GM18873 (cell line): Measurements from ENCODE around the gene CPPED1.
"Not testable (repeated sequence)": the region's sequence is repeated elsewhere in the genome, so short reads cannot be mapped to it uniquely, and the experiment has no call there.

Experiments
- ATAC-seq: cut with Tn5 transposase; IDR thresholded peaks from one replicate; pipeline ENCODE4 v1.9.1; 2021; ENCODE audit warnings: mild to moderate bottlenecking, moderate library complexity, moderate number of reproducible peaks; ENCODE audit not compliant: unreplicated experiment, low FRiP score

The CPPED1 gene

DNA sequence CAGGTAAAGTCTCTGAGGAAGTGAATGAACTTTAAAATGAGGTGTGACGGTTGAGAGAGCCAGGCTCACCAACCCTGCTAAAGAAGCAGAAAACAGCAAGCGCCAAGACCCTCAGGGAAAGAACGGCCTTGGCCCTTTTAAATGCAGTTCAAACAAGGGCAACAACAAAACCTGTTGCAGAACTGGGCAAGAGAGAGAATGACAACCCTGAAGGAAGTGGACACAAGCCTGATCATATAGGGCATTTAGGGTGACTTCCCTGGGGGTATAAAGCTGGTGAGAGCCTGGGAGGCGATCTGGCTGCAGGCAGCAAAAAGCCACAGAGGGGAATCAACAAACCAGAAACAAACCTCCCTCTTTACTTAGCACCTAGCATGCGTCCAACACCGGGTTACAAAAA is 1.0 kb downstream of the CPPED1 start:
- ATAC-seq = no peak

DNA sequence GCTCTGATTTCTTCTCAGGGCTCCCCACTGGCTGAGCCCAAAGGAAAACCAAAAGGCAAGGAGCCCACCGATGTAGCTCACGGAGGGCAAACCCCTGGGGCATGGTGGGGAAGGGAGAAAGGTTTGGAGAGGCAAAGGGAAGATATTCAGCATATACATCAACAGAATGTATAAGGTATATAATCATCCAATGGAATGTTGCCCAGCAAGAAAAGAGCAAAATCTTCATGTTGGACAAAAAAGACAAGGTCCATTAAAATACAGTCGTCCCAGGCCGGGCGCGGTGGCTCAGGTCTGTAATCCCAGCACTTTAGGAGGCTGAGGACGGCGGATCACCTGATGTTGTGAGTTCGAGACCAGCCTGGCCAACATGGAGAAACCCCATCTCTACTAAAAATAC is 1.6 kb downstream of the CPPED1 start:
- no peak for ATAC-seq

DNA sequence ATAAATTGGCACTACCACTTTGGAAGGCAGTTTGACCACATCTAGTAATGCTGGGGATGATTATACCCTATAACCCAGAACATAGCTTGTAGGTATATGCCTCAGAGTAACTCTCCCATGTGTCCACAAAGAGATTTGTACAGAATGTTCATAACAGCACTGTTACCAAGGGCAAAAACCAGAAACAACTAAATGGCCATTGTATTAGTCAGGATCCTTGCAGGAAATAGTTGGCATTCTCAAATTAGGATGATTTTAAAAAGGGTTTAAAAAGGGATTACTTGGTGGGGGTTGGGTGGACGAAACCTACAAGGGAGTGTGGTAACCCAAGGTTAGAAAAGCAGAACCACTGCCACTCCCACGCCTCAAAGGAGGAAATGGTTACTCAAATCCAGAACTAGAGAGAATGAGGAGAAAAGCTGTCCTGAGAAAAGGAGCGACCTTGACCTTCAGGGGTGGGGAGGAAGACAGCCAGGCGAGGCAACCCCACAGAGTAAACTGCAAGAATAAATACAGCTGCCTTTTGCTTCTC is 2.1 kb downstream of the CPPED1 start:
- no peak for ATAC-seq

DNA sequence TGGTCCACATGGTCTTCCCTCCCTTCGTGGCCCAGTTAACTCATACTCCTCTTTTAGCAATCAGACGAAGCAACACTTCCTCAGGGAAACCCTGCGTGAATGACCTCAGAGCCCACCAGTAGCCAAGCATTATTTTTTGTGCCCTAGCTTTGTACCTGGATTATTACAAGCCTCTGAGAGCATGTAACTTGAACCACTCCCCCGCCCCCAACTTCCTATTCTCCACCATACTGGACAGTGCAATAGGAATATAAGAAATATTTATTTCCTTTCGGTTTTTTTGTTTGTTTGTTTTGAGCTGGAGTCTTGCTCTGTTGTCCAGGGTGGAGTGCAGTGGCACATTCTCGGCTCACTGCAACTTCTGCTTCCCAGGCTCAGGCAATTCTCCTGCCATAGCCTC is 2.9 kb downstream of the CPPED1 start:
- no peak for ATAC-seq

DNA sequence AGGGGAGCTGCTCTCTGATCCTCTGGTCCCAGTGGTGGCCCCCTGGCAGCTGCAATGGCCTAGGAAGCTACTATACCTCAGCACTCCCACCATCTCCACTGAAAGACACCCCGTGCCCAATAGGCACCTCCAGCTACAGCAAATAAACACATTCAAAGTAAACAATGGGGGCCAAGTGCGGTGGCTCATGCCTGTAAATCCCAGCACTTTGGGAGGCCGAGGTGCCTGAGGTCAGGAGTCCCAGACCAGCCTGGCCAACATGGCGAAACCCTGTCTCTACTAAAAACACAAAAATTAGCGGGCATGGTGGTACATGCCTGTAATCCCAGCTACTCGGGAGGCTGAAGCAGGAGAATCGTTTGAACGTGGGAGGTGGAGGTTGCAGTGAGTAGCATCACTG is 3.7 kb downstream of the CPPED1 start:
- ATAC-seq = not testable (repeated sequence)

DNA sequence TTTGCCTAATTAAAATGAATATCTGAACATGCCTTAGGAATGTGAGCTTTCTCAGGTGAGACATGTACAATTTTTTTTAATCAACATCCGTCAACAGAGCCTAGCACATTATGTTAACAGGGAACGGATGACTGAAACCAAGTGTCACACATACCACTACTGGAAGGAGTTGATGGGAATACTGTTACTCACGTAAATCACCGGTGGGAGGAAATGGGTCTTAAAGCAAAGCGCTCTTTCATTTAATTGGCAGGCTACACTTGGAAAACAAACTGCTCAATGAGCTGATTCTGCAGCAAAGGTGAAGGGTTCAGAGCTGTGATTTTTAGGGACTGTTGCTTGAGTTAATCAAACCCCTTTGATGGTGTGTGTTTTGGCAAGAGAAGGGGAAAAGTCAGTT is 4.8 kb downstream of the CPPED1 start:
- no peak for ATAC-seq

DNA sequence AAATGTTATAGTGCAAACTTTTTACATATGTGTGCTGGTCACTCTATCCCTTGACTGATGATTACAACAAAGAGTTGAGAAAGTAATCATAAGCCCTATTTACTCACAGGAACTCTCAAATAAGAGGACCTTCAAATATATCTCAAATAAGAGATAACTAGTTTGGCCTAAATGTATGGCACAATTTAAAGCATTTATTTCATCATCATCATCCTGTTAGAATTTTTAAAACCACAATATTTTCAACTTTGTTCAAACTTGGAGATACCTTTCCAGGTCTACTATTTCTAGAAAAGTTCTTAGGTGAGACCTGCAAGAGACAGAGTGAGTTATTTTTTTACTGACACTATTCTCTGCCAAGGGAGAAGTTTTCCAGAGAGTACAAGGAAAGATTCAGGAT is 5.5 kb downstream of the CPPED1 start:
- ATAC-seq = no peak

DNA sequence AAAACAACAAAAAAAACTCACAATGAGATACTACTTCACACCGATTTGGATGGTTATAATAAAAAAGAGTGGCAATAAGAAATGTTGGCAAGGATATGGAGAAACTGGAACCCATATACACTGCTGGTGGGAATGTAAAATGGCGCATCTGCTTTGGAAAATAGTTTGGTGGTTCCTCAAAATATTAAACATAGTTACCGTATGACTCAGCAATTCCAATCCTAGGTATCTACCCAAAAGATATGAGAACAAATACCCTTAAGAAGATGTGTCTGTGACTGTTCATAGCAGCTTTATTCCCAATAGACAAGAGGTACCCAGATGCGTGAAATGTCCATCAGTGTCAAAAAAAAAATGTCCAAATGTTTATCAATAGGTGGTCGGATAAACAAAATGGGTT is 7.2 kb downstream of the CPPED1 start:
- ATAC-seq = no peak

DNA sequence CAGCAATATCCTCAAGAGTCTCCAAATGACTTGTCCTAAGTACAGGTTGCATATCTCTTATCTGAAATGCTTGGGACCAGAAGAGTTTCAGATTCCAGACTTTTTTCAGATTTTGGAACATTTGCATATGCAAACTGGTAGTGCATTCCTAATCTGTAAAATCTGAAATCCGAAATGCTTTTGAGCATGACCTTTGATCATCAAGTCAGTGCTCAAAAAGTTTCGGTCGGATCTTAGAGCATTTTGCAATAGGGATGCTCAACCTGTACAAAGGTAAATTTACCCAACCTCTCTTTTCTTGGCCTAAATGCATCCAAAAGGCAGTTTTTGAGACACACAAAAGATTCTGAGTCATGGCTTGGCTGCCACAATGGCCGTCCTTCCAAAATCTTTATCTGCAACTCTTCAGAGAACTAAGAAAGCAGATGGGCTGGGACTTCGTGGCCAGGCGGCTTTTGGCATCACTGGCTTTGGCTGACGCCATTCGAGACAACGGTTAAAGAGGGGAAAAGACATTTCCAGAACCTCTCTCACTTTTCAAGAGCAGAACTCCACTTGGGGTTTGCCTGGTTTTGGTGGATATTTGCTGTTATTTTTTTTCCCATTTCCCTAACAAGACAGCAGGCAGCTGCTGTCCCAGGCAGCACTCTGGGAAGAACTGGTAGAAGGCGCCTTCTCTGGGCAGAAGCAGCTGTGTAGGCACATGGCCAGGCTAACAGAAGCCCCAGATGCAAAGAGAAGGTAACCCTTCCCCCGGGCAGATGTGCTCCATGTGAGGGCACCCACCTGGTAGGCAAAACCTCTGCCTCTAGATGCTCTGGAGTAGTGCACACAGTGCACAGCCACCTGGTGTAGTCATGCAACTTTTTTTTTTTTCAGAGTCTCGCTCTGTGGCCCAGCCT is 8.9 kb downstream of the CPPED1 start:
- ATAC-seq = no peak

DNA sequence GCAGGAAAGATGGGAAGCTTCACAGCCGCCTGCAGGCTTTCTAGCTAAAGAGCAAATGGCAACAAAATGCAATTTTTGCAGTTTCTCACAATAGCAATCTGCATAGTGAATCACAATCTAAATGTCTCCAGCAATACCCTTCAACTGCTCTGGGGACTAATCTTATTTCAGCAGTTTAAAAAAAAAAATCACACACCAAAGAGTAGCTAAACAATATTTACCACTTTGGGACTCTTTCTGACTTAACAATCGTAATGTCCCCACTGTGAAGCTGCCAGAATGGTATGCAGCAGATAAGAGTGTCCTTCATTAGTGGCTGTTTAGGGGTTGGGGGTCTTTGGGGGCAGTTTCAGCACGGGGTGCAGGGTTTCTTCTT is 9.8 kb downstream of the CPPED1 start:
- ATAC-seq = no peak

DNA sequence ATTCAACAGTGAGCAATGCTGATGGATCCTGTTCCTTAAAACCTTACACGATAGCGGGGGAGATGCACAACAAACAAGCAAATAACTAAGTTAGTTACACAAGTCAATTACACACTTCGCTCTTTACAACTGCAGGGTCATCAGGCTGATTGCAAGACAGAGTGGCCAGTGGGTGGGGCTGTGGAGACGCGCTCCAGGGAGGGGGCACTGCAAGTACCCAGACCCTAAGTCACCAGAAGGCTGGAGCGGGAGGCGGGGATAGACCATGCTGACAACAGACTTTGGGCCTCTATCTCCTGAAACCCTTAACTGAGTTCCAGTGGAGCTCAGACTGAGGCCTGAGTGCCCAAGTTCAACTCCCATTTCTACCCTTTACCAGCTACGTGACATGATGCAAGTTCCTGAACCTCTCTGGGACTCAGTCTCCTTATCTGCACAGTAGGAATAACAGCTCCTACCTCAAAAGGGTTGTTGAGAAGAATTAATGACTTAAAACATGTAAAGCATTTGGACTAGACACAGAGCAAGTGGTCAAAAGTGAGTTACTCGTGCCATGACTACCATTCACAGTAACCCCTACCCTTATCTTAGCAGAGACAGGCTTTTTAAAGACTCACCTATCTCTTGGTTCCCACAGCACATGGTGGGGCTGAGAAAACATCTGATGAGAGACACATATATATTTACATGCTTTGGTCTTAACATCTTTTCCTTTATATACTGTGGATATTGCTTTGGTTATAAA is 10.4 kb downstream of the CPPED1 start:
- ATAC-seq = no peak

DNA sequence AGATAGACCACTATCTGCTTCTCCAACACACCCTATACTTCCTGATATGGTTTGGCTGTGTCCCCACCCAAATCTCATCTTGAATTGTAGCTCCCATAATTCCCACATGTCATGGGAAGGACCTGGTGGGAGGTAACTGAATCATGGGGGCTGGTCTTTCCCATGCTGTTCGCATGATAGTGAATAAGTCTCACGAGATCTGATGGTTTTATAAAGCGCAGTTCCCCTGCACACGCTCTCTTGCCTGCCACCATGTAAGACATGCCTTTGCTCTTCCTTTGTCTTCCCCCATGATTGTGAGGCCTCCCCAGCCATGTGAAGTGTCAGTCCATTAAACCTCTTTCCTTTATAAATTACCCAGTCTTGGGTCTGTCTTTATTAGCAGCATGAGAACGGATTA is 11.2 kb downstream of the CPPED1 start:
- not testable (repeated sequence) for ATAC-seq

DNA sequence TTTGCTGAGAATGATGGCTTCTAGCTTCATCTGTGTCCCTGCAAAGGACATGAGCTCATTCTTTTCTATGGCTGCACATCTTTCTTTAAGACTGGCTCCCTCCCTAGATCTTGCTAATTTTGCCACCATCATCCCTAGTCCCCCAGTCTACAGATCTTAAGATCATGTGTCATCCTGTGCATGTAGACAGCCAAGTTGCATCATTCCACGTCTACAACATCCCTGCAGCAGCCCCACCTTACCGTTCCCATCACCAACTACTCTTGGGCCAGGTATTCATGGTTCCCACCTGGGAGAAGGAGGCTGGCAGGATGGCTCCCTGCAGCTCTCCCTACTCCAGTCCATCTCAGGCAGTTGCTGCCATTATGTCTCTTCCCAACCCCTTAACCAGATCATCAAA is 12.3 kb downstream of the CPPED1 start:
- ATAC-seq = no peak

DNA sequence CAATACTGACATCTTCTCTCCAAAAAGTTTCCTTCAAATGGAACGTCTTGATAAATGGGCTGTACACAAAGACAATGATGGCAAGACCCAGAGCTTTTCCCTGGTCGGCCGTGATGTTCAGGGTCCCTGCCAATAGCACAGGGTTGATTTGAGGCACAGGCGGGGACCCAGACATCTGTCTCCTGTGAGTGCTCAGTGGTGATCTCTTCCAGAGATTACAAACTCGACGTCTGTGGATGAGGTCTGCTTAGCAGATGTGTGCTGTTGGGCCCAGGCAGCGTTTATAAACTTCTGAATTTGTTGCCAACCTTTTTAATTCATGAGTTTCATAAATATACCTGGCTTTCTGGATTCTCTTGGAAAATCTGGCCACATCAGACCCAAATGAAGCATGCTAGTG is 14.9 kb downstream of the CPPED1 start:
- ATAC-seq = no peak

DNA sequence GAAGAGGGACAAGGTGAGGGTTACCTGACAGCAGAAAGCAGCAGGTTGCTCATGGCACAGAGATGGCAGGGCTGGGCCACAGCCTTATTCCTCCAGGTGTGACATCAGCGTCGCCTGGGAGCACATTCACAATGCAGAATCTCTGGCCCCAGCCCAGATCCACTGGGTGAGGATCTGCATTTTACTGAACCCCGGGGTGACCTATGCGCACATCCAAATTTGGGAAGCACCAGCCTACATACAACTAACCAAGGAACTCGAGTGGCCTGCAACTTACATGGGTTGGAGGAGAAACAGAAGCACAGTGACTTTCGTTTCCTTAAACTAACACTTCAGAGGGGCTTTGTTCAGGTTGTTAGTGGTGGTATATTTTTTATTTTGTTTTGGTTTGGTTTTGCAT is 17.6 kb downstream of the CPPED1 start:
- no peak for ATAC-seq

DNA sequence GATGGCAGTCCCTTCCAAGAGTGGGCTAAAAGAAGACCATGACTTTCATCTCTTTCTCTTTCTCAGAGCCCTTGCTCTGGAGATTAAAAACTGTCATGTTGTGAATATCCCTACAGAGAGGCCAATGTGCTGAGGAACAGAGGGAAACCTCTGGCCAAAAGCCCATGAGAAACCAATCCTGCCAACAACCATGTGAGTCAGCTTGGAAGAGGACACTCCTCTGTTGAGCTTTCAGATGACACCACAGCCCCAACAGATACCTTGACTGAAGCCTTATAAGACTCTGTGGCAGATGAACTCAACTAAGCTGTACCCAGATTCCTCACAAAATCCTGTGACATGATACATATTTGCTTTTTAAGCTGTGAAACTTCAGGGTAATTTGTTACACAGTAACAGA is 19.6 kb downstream of the CPPED1 start:
- ATAC-seq = no peak

DNA sequence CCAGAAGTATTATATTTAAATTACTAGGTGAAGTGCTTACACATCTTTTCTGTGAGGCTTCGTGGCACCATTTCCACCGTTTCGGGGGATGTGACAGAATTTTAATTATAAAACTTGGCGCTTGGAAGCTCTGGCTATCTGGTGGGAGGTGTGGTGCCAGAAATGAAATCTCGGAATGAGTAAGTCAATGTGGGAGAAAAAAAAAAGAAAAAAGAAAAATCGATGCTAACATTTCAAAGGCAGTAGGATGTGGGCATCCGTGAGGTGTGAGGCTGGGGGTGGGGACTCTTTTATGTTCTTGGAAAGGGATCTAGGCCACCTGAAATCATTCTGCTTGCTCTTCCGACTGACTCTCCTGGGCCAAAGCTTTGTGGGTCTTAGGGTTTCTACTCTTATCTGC is 21.9 kb downstream of the CPPED1 start:
- ATAC-seq = no peak

DNA sequence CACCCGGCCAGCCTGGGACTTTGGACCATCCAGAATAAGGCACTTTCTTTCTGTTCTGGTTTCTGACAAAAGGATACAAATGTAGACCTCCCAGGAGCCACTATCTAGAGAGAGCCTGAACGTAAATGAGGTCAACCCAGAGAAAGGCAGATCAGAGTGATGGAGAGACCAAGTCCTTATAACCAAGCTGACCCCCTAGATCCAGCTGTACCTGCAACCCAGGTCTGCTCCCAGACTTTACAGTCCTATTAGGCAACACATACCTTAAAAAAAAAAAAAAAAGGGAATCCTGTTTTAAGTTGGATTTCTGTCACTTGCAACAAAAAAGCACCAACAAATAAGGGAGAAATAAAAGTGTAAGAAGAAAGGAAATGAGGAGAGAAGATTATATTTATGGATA is 23.2 kb downstream of the CPPED1 start:
- no peak for ATAC-seq

DNA sequence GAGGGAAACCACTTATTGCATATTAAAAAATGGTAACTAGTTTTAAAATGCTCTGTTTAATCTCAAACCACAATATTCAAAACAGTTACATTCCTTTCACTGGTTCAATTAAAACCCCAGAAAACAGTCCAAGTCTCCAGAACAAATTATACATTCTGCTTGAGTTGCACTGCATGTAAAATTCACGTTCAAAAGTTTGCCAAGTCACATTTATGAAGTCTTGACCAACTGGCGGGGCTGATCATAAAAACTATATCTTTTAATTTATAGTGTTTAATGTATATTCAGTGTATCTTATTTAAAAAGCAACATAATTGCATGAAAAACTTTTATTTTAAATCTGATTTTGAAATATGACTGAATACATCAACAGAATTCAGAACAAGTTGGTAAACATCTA is 25.0 kb downstream of the CPPED1 start:
- ATAC-seq = no peak

DNA sequence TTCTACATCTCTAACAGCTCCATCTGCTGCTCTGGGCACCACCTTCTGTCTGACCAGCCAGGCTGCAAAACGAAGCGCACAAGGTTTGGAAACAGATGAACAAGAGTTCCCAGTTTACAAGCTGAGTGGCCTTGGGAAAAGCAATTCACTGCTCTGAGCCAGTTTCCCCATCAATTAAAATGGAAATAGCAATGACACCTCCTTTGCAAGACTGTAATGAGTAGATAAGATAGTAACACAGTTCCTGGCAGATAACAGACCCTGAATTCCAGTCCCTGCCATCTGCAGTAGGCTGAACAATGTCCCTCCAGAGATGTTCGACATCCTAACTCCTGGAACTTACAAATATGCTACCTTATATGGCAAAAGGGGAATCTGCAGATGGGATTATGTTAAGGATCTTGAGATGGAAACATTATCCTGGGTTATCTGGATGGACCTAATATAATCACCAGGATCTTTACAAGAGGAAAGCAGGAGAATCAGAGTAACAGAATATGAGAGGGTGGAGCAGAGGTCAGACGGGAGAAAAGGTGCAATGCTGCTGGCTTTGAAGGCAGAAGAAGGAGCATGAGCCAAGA is 27.9 kb downstream of the CPPED1 start:
- ATAC-seq = no peak

DNA sequence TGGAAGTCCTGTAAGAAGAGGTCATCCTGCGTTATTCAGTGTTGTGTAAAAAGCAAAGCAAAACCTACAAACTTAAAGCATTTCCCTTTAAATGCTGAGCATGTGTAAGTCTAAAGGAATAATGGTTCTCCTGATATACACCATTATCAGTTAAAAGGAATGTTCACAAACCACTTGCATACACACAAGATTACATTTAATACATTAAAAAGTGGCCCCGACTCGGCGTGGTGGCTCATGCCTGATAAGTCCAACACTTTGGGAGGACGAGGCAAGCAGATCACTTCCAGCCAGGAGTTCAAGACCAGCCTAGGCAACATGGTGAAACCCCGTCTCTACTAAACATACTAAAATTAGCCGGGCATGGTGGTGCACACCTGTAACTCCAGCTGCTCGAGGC is 30.5 kb downstream of the CPPED1 start:
- no peak for ATAC-seq
